Spleen (tissue), 11 donors: ENCODE data around the gene REC114. TPM values are rescaled to one million over a fixed set of nuclear protein-coding genes. Genes with fewer than 3 reads are reported as not detected.
"Not testable (repeated sequence)": the region's sequence is repeated elsewhere in the genome, so short reads cannot be mapped to it uniquely, and the experiment has no call there.

Experiments
- DNase-seq: peaks from one replicate; pipeline ENCODE4 v3.0.0-alpha.2; 2020
- H3K27ac ChIP-seq, 8 donors: fragments of 200-600 bp; sonication (generic) in 7 of 8; 1 replicate in 4 of 8; 2 replicates in 4 of 8; pipeline versions ENCODE4 v1.5.0 to v1.8.0; 2016 to 2021; ENCODE audit warnings: inconsistent platforms in 4 of 8, mild to moderate bottlenecking in 4 of 8, moderate library complexity in 1 of 8
- H3K27me3 ChIP-seq, 7 donors: fragments of 200-600 bp; sonication (generic) in 6 of 7; replicated peaks in 1 of 7; 1 replicate in 4 of 7; 2 replicates in 3 of 7; pipeline versions ENCODE4 v1.5.0 to v1.8.0; 2016 to 2021; ENCODE audit warnings: inconsistent platforms in 3 of 7, mild to moderate bottlenecking in 1 of 7
- H3K36me3 ChIP-seq, 6 donors: fragments of 200-600 bp; sonication (generic) in 5 of 6; 1 replicate in 4 of 6; 2 replicates in 2 of 6; pipeline versions ENCODE4 v1.5.0 to v1.8.0; 2016 to 2021; ENCODE audit warnings: inconsistent platforms in 2 of 6
- H3K4me1 ChIP-seq, 6 donors: fragments of 200-600 bp; sonication (generic) in 5 of 6; 1 replicate in 3 of 6; 2 replicates in 3 of 6; pipeline versions ENCODE4 v1.5.0 to v1.8.0; 2016 to 2021; ENCODE audit warnings: inconsistent platforms in 3 of 6
- H3K4me3 ChIP-seq, 8 donors: fragments of 200-600 bp; sonication (generic) in 7 of 8; 1 replicate in 4 of 8; 2 replicates in 4 of 8; pipeline versions ENCODE4 v1.5.0 to v1.8.0; 2016 to 2021; ENCODE audit warnings: inconsistent platforms in 4 of 8, mild to moderate bottlenecking in 4 of 8, moderate library complexity in 2 of 8
- H3K9me3 ChIP-seq, 8 donors: fragments of 200-600 bp; sonication (generic) in 7 of 8; 1 replicate in 4 of 8; 2 replicates in 4 of 8; pipeline versions ENCODE4 v1.5.0 to v1.8.0; 2016 to 2021; ENCODE audit warnings: inconsistent platforms in 4 of 8
- POLR2A ChIP-seq, 3 donors: fragments of 450-650 bp; IDR thresholded peaks; one replicate each; pipeline ENCODE4 v1.5.1; 2017; ENCODE audit warnings: antibody characterized with exemption in 3 of 3, mild to moderate bottlenecking in 1 of 3
- POLR2AphosphoS5 ChIP-seq, 3 donors: sonication (generic); formaldehyde crosslinking; IDR thresholded peaks; one replicate each; pipeline ENCODE4 v1.5.1; 2017; ENCODE audit warnings: antibody characterized with exemption in 3 of 3
- WGBS, 5 donors: extraction: QIAGEN DNeasy Blood & Tissue Kit in 3 of 5; methylation state at CpG; one replicate each; pipeline versions ENCODE4 v1.1.5 to v1.1.7; 2013 to 2018; 5-methylcytosine and 5-hydroxymethylcytosine counted together
- intact Hi-C: fragments of 100-400 bp; cut with DNase I; formaldehyde crosslinking; loops from one replicate; pipeline ENCODE4 v1.15.0; 2023; ENCODE audit warnings: low total_unique reads
- polyA plus RNA-seq, 3 donors: library from polyadenylated mRNA; stranded (reverse); fragments of 200-250 nt; gene quantifications; one replicate each; pipeline ENCODE4 v1.2.1, GENCODE V29; 2013
- total RNA-seq, 7 donors: library from RNA; depleted of rRNA in 3 of 7; stranded (reverse); fragments of >200 nt in 3 of 7; fragmentation: NEBNext Ultra II Directional in 4 of 7; extraction: Animal tissue kit (Norgen Biotek cat#: 25700) in 4 of 7; gene quantifications; one replicate each; pipeline versions ENCODE4 v1.1.0 to v1.2.1, GENCODE V29; 2016 to 2021
- TF ChIP-seq, protein P1 (sequence below), 11 experiments: fragments of 200-600 bp in 7 of 11; fragments of 450-650 bp in 4 of 11; sonication (generic) in 4 of 11; IDR thresholded peaks in 8 of 11; conservative IDR thresholded peaks in 3 of 11; 1 replicate in 7 of 11; 2 replicates in 4 of 11; pipeline versions ENCODE4 v1.4.0 to v1.8.0; 2016 to 2021; ENCODE audit warnings: antibody characterized with exemption in 11 of 11, inconsistent platforms in 4 of 11, mild to moderate bottlenecking in 1 of 11
- donor health status: healthy with polysubstance abuse.
- donor health status: DM: no; HTN: no; CAD: no; lungs with moderate emphysema.
- donor health status: DM: no; HTN: no; CAD: no.
- donor health status: Bipolar disorder and iron deficiency.
- donor health status: healthy.
- donor health status: DM: no; HTN: no; CAD: no.
- donor health status: DM: yes; HTN: yes; CAD: no.

Gene REC114
- total and polyA plus RNA-seq, 10 donors, result not detected

DNA sequence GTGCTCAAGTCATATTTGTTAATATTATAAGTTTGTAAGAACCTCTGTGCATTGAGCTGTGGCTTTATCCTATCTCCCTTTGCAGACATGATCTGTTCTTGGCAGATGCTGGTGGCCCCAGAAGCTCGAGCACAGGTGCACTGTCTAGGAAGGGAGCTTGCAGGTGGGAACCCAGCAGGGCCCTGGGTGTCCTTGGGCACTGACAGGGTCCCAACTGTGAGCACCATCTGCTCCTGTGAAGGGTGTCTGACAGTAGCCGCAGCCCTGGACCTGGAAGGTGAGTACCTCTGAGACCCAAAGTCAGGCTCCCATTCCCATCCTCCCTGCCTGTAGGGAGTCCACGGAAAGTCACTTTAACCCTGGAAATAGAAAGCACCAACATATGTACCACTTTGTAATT is 2.4 kb upstream of the REC114 start:
- Histone ChIP-seq H3K27me3 (peaks cover 0 to 48% (median 7%) of the 10 kb centered on the region in 7 donors), H3K4me3 (no peak overlapping the region), H3K27ac (no peak overlapping the region), H3K9me3 (no peaks in the 10 kb centered on the region), H3K36me3 (no peaks in the 10 kb centered on the region), H3K4me1 (no peaks in the 10 kb centered on the region)
- TF ChIP-seq POLR2AphosphoS5 (IDR thresholded peaks at IDR 0.05) (no peak), POLR2A (IDR thresholded peaks at IDR 0.05) (no peak)
- TF ChIP-seq, protein P1, sequence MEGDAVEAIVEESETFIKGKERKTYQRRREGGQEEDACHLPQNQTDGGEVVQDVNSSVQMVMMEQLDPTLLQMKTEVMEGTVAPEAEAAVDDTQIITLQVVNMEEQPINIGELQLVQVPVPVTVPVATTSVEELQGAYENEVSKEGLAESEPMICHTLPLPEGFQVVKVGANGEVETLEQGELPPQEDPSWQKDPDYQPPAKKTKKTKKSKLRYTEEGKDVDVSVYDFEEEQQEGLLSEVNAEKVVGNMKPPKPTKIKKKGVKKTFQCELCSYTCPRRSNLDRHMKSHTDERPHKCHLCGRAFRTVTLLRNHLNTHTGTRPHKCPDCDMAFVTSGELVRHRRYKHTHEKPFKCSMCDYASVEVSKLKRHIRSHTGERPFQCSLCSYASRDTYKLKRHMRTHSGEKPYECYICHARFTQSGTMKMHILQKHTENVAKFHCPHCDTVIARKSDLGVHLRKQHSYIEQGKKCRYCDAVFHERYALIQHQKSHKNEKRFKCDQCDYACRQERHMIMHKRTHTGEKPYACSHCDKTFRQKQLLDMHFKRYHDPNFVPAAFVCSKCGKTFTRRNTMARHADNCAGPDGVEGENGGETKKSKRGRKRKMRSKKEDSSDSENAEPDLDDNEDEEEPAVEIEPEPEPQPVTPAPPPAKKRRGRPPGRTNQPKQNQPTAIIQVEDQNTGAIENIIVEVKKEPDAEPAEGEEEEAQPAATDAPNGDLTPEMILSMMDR (IDR thresholded peaks at IDR 0.05 in 8 of 11, conservative IDR thresholded peaks at IDR 0.05 in 3 of 11), result no peak
- WGBS, 5 donors, result 71 to 86% (median 75%) methylated on average over 2 to 3 of the region's 3 CpGs
- intact Hi-C loops, result no loop called here
- DNase-seq, result no peak

DNA sequence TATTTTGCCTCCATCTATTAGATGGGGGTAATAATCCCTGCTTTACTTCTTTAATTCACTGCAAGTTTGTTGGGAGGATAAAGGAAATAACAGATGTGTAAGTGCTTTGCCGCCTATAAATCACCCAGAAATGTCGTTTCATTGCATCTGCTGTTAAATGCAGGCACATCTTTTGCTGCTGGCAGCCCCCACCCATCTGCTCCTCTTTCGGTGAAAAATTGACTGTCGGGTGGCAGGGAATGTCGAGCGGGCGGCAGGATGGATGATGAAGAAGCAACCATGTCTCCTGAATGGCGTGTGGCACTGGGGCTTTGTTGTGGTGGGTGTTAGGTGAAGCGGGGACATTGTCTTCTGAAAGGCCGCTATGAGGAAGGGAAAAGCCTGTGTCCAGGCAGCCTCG is 543 bp upstream of the REC114 start:
- WGBS, 5 donors, result 82 to 88% (median 87%) methylated on average over 11 of the region's 11 CpGs
- H3K4me3 ChIP-seq, result no peak overlapping the region
- DNase-seq, result no peak
- no peak overlapping the region for H3K27ac ChIP-seq
- no peaks in the 10 kb centered on the region for H3K9me3 ChIP-seq
- no peaks in the 10 kb centered on the region for H3K36me3 ChIP-seq
- TF ChIP-seq, protein P1 (IDR thresholded peaks at IDR 0.05 in 8 of 11, conservative IDR thresholded peaks at IDR 0.05 in 3 of 11), result no peak
- TF ChIP-seq POLR2AphosphoS5 (IDR thresholded peaks at IDR 0.05) (no peak), POLR2A (IDR thresholded peaks at IDR 0.05) (no peak)
- peaks cover 0 to 54% (median 7%) of the 10 kb centered on the region in 7 donors for H3K27me3 ChIP-seq
- intact Hi-C loops, result no loop called here
- H3K4me1 ChIP-seq, result no peaks in the 10 kb centered on the region

DNA sequence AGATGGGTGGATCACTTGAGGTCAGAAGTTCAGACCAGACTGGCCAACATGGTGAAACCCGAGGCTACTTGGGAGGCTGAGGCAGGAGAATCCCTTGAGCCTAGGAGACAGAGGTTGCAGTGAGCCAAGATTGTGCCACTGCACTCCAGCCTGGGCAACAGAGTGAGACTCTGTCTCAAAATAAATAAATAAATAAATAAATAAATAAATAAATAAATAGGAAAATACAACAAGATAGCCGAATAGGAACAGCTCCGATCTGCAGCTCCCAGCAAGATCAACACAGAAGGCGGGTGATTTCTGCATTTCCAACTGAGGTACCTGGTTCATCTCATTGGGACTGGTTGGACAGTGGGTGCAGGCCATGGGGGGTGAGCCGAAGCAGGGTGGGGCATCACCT is 4.5 kb downstream of the REC114 start:
- H3K36me3 ChIP-seq, intact Hi-C loops, H3K27ac ChIP-seq, DNase-seq, H3K4me1 ChIP-seq, H3K4me3 ChIP-seq: not testable (repeated sequence)
- Histone ChIP-seq H3K27me3 (peaks cover 0 to 33% (median 0%) of the 10 kb centered on the region in 7 donors), H3K9me3 (peaks cover 0 to 19% (median 6%) of the 10 kb centered on the region in 8 donors)
- 89 to 95% (median 90%) methylated on average over 5 of the region's 5 CpGs for WGBS, 5 donors

DNA sequence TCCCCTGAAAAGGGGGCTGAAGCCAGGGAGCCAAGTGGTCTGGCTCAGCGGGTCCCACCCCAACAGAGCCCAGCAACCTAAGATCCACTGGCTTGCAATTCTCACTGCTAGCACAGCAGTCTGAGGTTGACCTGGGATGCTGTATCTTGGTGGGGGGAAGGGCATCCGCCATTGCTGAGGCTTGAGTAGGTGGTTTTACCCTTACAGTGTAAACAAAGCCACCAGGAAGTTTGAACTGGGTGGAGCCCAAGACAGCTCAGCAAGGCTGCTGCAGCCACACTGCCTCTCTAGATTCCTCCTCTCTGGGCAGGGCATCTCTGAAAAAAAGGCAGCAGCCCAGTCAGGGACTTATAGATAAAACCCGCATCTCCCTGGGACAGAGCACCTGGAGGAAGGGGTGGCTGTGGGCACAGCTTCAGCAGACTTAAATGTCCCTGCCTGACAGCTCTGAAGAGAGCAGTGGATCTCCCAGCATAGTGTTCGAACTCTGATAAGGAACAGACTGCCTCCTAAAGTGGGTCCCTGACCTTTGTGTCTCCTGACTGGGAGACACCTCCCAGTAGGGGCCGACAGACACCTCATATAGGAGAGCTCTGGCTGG is 5.3 kb downstream of the REC114 start:
- H3K4me1 ChIP-seq, H3K36me3 ChIP-seq, intact Hi-C loops, DNase-seq, H3K4me3 ChIP-seq, H3K27ac ChIP-seq: not testable (repeated sequence)
- Histone ChIP-seq H3K27me3 (peaks cover 0 to 25% (median 0%) of the 10 kb centered on the region in 7 donors), H3K9me3 (peaks cover 0 to 22% (median 6%) of the 10 kb centered on the region in 8 donors)
- 72 to 81% (median 79%) methylated on average over 4 to 5 of the region's 5 CpGs for WGBS, 5 donors

DNA sequence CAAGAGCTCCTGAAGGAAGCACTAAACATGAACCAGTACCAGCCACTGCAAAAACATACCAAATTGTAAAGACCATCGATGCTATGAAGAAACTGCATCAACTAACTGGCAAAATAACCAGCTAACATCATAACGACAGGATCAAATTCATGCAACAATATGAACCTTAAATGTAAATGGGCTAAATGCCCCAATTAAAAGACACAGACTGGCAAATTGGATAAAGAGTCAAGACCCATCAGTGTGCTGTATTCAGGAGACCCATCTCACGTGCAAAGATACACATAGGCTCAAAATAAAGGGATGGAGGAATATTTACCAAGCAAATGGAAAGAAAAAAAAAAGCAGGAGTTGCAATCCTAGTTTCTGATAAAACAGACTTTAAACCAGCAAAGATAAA is 7.0 kb downstream of the REC114 start:
- DNase-seq, H3K4me1 ChIP-seq, intact Hi-C loops, H3K4me3 ChIP-seq, H3K36me3 ChIP-seq, H3K27ac ChIP-seq: not testable (repeated sequence)
- Histone ChIP-seq H3K27me3 (peaks cover 0 to 23% (median 0%) of the 10 kb centered on the region in 7 donors), H3K9me3 (peaks cover 0 to 24% (median 6%) of the 10 kb centered on the region in 8 donors)
- WGBS, 5 donors, result 73 to 84% (median 80%) methylated on average over 2 to 3 of the region's 3 CpGs

DNA sequence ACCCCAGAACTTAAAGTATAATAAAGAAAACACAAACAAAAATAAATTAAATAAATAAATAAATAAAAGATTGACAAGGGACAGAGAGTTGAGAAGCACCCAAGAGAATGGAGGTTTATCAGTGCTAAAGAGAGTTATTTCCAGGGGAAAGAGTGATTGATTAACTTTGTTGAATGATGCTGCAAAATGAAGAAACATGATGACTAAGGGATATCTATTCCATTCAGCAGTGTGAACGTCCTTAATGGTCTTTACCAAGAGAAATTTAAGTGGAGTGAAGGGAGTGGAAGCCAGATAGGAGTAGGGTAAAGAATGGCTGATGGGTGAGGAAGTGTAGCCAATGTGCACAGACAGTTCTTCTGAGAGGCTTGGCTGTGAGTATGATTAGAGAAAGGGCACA is 11.1 kb downstream of the REC114 start:
- Histone ChIP-seq H3K4me3 (no peak overlapping the region), H3K4me1 (no peaks in the 10 kb centered on the region), H3K27ac (no peak overlapping the region), H3K27me3 (peaks cover 0 to under 1% (median 0%) of the 10 kb centered on the region in 7 donors), H3K9me3 (peaks cover 0 to 24% (median 6%) of the 10 kb centered on the region in 8 donors), H3K36me3 (no peaks in the 10 kb centered on the region)
- no peak for DNase-seq
- intact Hi-C loops, result no loop called here
- TF ChIP-seq, protein P1 (IDR thresholded peaks at IDR 0.05 in 8 of 11, conservative IDR thresholded peaks at IDR 0.05 in 3 of 11), result no peak
- TF ChIP-seq POLR2A (IDR thresholded peaks at IDR 0.05) (no peak), POLR2AphosphoS5 (IDR thresholded peaks at IDR 0.05) (no peak)
- WGBS, 5 donors, result 14 to 22% (median 17%) methylated on average over 1 of the region's 1 CpG
